GM11168 (cell line): ENCODE results near the gene URM1.
"Not testable (repeated sequence)": the region's sequence is repeated elsewhere in the genome, so short reads cannot be mapped to it uniquely, and the experiment has no call there.

Experiments
- in situ Hi-C: fragments of 300-500 bp; cut with MboI; formaldehyde crosslinking; loops from one replicate; pipeline ENCODE4 v1.12.0; 2022; ENCODE audit warnings: low sequenced_read_pairs; ENCODE audit not compliant: unreplicated experiment

The URM1 gene

GRCh38 chr9:128370752-128371629, at the start of gene URM1:
URM1 (plus strand) TSS chr9:128371374; CDS start chr9:128371381, 7 bp downstream.
- in situ Hi-C loops = no loop called here

- in situ Hi-C loops = no loop called here
These were observed 49.2 kb upstream of the URM1 start for GRCh38 chr9:128321879-128322403.

- in situ Hi-C loops = no loop called here
These were observed 48.6 kb upstream of the URM1 start, which contains the start of the genes COQ4 and TRUB2 for GRCh38 chr9:128322404-128323211. COQ4 (plus strand) TSS chr9:128322839; CDS start chr9:128322859, 20 bp downstream. TRUB2 (minus strand) TSS chr9:128322447; CDS start chr9:128322408, 39 bp downstream.

DNA sequence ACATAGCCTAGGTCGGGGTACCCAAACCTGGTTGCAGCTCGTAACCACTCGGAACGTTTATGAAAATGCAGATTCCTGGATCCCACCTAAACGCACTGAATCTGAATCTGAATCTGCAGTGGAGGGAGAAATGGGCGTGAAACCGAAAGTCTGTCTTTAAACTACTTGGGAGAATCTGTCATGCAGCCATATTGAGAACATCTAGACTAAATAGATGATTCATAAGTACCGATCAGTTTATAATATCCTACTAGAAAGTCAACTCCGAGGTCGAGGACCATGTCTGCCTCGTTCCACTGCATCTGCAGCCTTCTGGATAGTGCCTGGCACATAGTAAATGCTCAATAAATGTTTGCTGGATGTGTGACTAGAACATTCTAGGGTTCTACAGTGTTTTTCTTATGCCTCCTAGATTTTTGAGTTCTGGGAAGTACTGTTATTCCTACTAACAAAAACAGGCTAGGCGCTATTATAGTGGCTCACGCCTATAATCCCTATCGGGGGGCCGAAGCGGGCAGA, 47.9 kb upstream of the URM1 start:
- in situ Hi-C loops = no loop called here

GRCh38 chr9:128323791-128324190, 47.4 kb upstream of the URM1 start:
- in situ Hi-C loops = no loop called here

DNA sequence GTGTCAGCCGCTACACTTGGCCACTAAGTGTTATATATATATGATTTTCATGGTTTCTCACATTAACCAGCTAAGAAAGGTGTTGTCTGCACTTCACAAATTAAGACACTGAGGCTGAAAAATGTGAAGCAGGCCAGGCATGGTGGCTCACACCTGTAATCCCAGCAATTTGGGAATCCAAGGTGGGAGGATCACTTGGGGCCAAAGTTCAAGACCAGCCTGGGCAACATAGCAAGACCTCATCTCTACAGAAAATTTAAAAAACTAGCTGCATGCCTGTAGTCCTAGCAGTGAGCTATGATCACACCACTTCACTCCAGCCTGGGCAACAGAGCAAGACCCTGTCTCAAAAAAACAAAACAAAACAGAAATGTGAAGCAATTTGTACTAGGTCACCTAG, 46.8 kb upstream of the URM1 start:
- in situ Hi-C loops = no loop called here

DNA sequence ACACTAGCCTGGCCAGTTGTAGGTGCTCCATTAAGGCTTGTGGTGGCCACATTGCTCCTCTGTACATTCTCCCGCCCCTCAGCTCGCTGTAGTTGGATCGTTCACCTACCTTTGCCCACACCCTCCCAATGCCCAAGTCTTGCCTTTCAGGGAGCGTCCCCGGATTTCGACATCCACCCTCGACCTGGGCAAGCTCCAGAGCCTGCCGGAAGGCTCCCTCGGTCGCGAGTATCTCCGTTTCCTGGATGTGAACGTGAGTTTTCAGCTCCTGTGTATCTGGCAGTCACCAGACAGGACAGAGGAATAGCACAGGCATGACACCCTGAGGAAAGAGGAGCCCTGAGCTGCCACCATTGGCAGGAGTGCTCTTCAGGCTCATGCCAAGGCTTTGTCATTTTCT, 45.5 kb upstream of the URM1 start:
- in situ Hi-C loops = no loop called here

GRCh38 chr9:128333451-128333869, 37.7 kb upstream of the URM1 start:
- in situ Hi-C loops = no loop called here

- in situ Hi-C loops = no loop called here
These were observed 36.0 kb upstream of the URM1 start for GRCh38 chr9:128335161-128335560.

DNA sequence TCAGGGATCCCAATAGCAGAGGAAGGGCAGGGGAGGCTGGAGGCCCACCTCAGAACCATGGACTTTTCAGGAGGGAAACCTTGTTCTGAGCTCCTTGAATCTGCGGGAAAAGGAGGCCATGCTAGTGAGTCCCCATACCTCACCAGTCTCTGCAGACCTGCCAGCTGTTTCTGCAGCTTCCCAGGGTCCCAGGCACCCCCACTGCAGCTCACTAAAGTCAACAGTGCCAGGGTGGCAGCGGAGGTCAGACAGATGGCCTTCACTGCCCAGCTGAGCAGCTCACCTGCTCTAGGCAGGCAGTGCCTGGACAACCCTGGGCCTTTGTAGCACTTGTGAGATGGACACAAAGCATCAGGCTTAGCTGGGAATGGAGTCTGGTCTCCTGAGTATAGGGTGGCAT, 35.3 kb upstream of the URM1 start:
- in situ Hi-C loops = no loop called here

GRCh38 chr9:128337936-128338335, 33.2 kb upstream of the URM1 start:
- in situ Hi-C loops = no loop called here

- in situ Hi-C loops = not testable (repeated sequence)
These were observed 32.1 kb upstream of the URM1 start for GRCh38 chr9:128338852-128339614.

GRCh38 chr9:128339761-128340690, 31.1 kb upstream of the URM1 start, which contains the start of gene SLC27A4:
SLC27A4 (plus strand) TSS chr9:128340527; CDS start chr9:128343133, 2,606 bp downstream.
- in situ Hi-C loops = no loop called here

GRCh38 chr9:128340691-128341434, 30.3 kb upstream of the URM1 start:
- in situ Hi-C loops = no loop called here

GRCh38 chr9:128341435-128341849, 29.7 kb upstream of the URM1 start:
- in situ Hi-C loops = no loop called here

- in situ Hi-C loops = no loop called here
These were observed 28.0 kb upstream of the URM1 start for GRCh38 chr9:128342971-128343680.

- in situ Hi-C loops = no loop called here
These were observed 27.3 kb upstream of the URM1 start for GRCh38 chr9:128343855-128344254.
